ENCODE results near the gene LARP4.

LARP4 gene

GRCh38 chr12:50397117-50397650 is 3.5 kb upstream of the LARP4 start:
- Histone ChIP-seq H4K20me1 (ENCODE audit: insufficient read depth) (peaks cover 4% of the 10 kb centered on the region; the same call in 1 of the 2 replicates), H3K4me1 (ENCODE audit: low read depth, poor library complexity, severe bottlenecking) (peaks cover 4% of the 10 kb centered on the region), H3K27me3 (ENCODE audit: insufficient read depth, low read depth) (no peaks in the 10 kb centered on the region), H3K27ac (no peak overlapping the region), H3K9ac (no peak overlapping the region), H3K4me2 (no peak overlapping the region), H3K79me2 (ENCODE audit: insufficient read depth, low read depth) (peaks cover 14% of the 10 kb centered on the region), H2AFZ (ENCODE audit: low read depth) (no peak overlapping the region), H3K4me3 (IDR thresholded peaks at IDR 0.05; ENCODE audit: insufficient read depth, low read depth, low read length) (no peak overlapping the region), H3K36me3 (ENCODE audit: insufficient read depth) (no peaks in the 10 kb centered on the region)
- TF ChIP-seq CTCF (conservative IDR thresholded peaks at IDR 0.05; ENCODE audit: low read depth, low read length), result no peak

GRCh38 chr12:50398931-50399330 is 1.8 kb upstream of the LARP4 start:
- H3K27ac ChIP-seq, result no peak overlapping the region
- no peak overlapping the region for H3K9ac ChIP-seq
- H3K4me1 ChIP-seq (ENCODE audit: low read depth, poor library complexity, severe bottlenecking), result peaks cover 18% of the 10 kb centered on the region
- H3K4me3 ChIP-seq (IDR thresholded peaks at IDR 0.05; ENCODE audit: insufficient read depth, low read depth, low read length), result no peak overlapping the region
- H3K4me2 ChIP-seq, result no peak overlapping the region
- H3K79me2 ChIP-seq (ENCODE audit: insufficient read depth, low read depth), result peaks cover 32% of the 10 kb centered on the region
- peaks cover 13% of the 10 kb centered on the region; the same call in 1 of the 2 replicates for H4K20me1 ChIP-seq (ENCODE audit: insufficient read depth)
- no peaks in the 10 kb centered on the region for H3K27me3 ChIP-seq (ENCODE audit: insufficient read depth, low read depth)
- TF ChIP-seq CTCF (conservative IDR thresholded peaks at IDR 0.05; ENCODE audit: low read depth, low read length), result no peak
- H2AFZ ChIP-seq (ENCODE audit: low read depth), result no peak overlapping the region
- H3K36me3 ChIP-seq (ENCODE audit: insufficient read depth), result no peaks in the 10 kb centered on the region

GRCh38 chr12:50400104-50400637 is 514 bp upstream of the LARP4 start:
- H3K9ac ChIP-seq, result peak overlapping the region; percentile 85; the same call in 1 of the 2 replicates
- no peaks in the 10 kb centered on the region for H3K27me3 ChIP-seq (ENCODE audit: insufficient read depth, low read depth)
- peaks cover 18% of the 10 kb centered on the region for H3K4me1 ChIP-seq (ENCODE audit: low read depth, poor library complexity, severe bottlenecking)
- peak overlapping the region; percentile 52 for H3K4me2 ChIP-seq
- H3K36me3 ChIP-seq (ENCODE audit: insufficient read depth), result no peaks in the 10 kb centered on the region
- H2AFZ ChIP-seq (ENCODE audit: low read depth), result peak overlapping the region; percentile 96
- no peak for TF ChIP-seq CTCF (conservative IDR thresholded peaks at IDR 0.05; ENCODE audit: low read depth, low read length)
- peaks cover 18% of the 10 kb centered on the region for H4K20me1 ChIP-seq (ENCODE audit: insufficient read depth)
- H3K27ac ChIP-seq, result peak overlapping the region; percentile 82
- H3K79me2 ChIP-seq (ENCODE audit: insufficient read depth, low read depth), result peaks cover 44% of the 10 kb centered on the region
- H3K4me3 ChIP-seq (IDR thresholded peaks at IDR 0.05; ENCODE audit: insufficient read depth, low read depth, low read length), result no peak overlapping the region

GRCh38 chr12:50401500-50402081 is 906 bp downstream of the LARP4 start:
- Histone ChIP-seq H3K27ac (peak overlapping the region; percentile 82), H3K4me3 (IDR thresholded peaks at IDR 0.05; ENCODE audit: insufficient read depth, low read depth, low read length) (peak overlapping the region; percentile 73), H2AFZ (ENCODE audit: low read depth) (peak overlapping the region; percentile 96), H3K4me2 (peak overlapping the region; percentile 97), H4K20me1 (ENCODE audit: insufficient read depth) (peaks cover 26% of the 10 kb centered on the region), H3K4me1 (ENCODE audit: low read depth, poor library complexity, severe bottlenecking) (peaks cover 18% of the 10 kb centered on the region), H3K36me3 (ENCODE audit: insufficient read depth) (no peaks in the 10 kb centered on the region), H3K79me2 (ENCODE audit: insufficient read depth, low read depth) (peaks cover 58% of the 10 kb centered on the region), H3K9ac (peak overlapping the region; percentile 85), H3K27me3 (ENCODE audit: insufficient read depth, low read depth) (no peaks in the 10 kb centered on the region)
- no peak for TF ChIP-seq CTCF (conservative IDR thresholded peaks at IDR 0.05; ENCODE audit: low read depth, low read length)
